Measurements from ENCODE around the gene CKS1B. TPM values are rescaled to one million over a fixed set of nuclear protein-coding genes. Genes with fewer than 3 reads are reported as not detected.

The CKS1B gene
- total RNA-seq, 2 donors from 2014 or later = 49.5 to 76.5 TPM

GRCh38 chr1:155001425-155001674 lies 26.9 kb downstream of the CKS1B start:
- no peaks in the 10 kb centered on the region for H3K9me3 ChIP-seq
- H3K4me3 ChIP-seq = peak overlapping the region; percentile 83
- peak overlapping the region; percentile 95 for H3K27ac ChIP-seq
- intact Hi-C loops (cut with DNase I) = no loop called here
- no peak for TF ChIP-seq CTCF (IDR thresholded peaks at IDR 0.05)
- peak overlapping the region; percentile 87 to 92 for H3K9ac ChIP-seq (ENCODE audit: low read depth in 2 of 2, low read length in 2 of 2)
- no peaks in the 10 kb centered on the region for H3K36me3 ChIP-seq
- no peak for DNase-seq
- H3K27me3 ChIP-seq = no peaks in the 10 kb centered on the region
- peaks cover 22% of the 10 kb centered on the region for H3K4me1 ChIP-seq

- no peak for TF ChIP-seq CTCF (IDR thresholded peaks at IDR 0.05)
- peak overlapping the region; percentile 87 to 92 for H3K9ac ChIP-seq (ENCODE audit: low read depth in 2 of 2, low read length in 2 of 2)
- H3K27ac ChIP-seq = peak overlapping the region; percentile 95
- no peaks in the 10 kb centered on the region for H3K27me3 ChIP-seq
- intact Hi-C loops (cut with DNase I) = no loop called here
- H3K36me3 ChIP-seq = no peaks in the 10 kb centered on the region
- H3K9me3 ChIP-seq = no peaks in the 10 kb centered on the region
- peaks cover 23% of the 10 kb centered on the region for H3K4me1 ChIP-seq
- peak overlapping the region; percentile 83 for H3K4me3 ChIP-seq
- DNase-seq = peak; percentile 100
Observed at GRCh38 chr1:155001675-155002463, 27.4 kb downstream of the CKS1B start.

GRCh38 chr1:155002464-155003226 lies 28.2 kb downstream of the CKS1B start, which contains the start of gene ZBTB7B:
Gene ZBTB7B (plus strand): TSS chr1:155002802. CDS start chr1:155014661, 11,859 bp downstream.
- DNase-seq = peak; percentile 59
- no peak for TF ChIP-seq CTCF (IDR thresholded peaks at IDR 0.05)
- peak within 1 kb of the TSS; percentile 95 for H3K27ac ChIP-seq
- peak within 1 kb of the TSS; percentile 83 for H3K4me3 ChIP-seq
- intact Hi-C loops (cut with DNase I) = no loop called here
- H3K27me3 ChIP-seq = no peaks in the 10 kb centered on the region
- H3K36me3 ChIP-seq = no peaks in the 10 kb centered on the region
- H3K4me1 ChIP-seq = peaks cover 28% of the 10 kb centered on the region
- H3K9ac ChIP-seq (ENCODE audit: low read depth in 2 of 2, low read length in 2 of 2) = peak within 1 kb of the TSS; percentile 97 to 100
- H3K9me3 ChIP-seq = no peaks in the 10 kb centered on the region

GRCh38 chr1:155003227-155003765 lies 28.8 kb downstream of the CKS1B start:
- Histone ChIP-seq H3K4me3 (peak overlapping the region; percentile 83), H3K9me3 (no peaks in the 10 kb centered on the region), H3K27me3 (no peaks in the 10 kb centered on the region), H3K4me1 (peaks cover 34% of the 10 kb centered on the region), H3K36me3 (no peaks in the 10 kb centered on the region), H3K27ac (peak overlapping the region; percentile 94), H3K9ac (ENCODE audit: low read depth in 2 of 2, low read length in 2 of 2) (peak overlapping the region; percentile 97 to 100)
- DNase-seq = peak; percentile 52
- intact Hi-C loops (cut with DNase I) = no loop called here
- no peak for TF ChIP-seq CTCF (IDR thresholded peaks at IDR 0.05)

- peaks cover 34% of the 10 kb centered on the region for H3K4me1 ChIP-seq
- intact Hi-C loops (cut with DNase I) = no loop called here
- peak overlapping the region; percentile 94 for H3K27ac ChIP-seq
- no peaks in the 10 kb centered on the region for H3K9me3 ChIP-seq
- TF ChIP-seq CTCF (IDR thresholded peaks at IDR 0.05) = no peak
- peak overlapping the region; percentile 97 to 100 for H3K9ac ChIP-seq (ENCODE audit: low read depth in 2 of 2, low read length in 2 of 2)
- peak; percentile 81 for DNase-seq
- no peaks in the 10 kb centered on the region for H3K27me3 ChIP-seq
- no peaks in the 10 kb centered on the region for H3K36me3 ChIP-seq
- peak overlapping the region; percentile 83 for H3K4me3 ChIP-seq
Observed at GRCh38 chr1:155003766-155004351, 29.4 kb downstream of the CKS1B start.
